Fibroblast of the aortic adventitia (primary cell): ENCODE results near the gene AFF3. TPM values are rescaled to one million over a fixed set of nuclear protein-coding genes. Genes with fewer than 3 reads are reported as not detected.

Source experiments
- DNase-seq: peaks from one replicate; pipeline ENCODE4 v3.0.0-alpha.2; 2010; ENCODE audit warnings: low read depth
- H3K4me3 ChIP-seq: 2 replicates; pipeline ENCODE4 v1.5.1; 2011; ENCODE audit warnings: low read depth, mild to moderate bottlenecking, control low read depth, low read length, moderate library complexity
- CTCF ChIP-seq: IDR thresholded peaks from 2 replicates; pipeline ENCODE4 v1.5.1; 2011; ENCODE audit warnings: mild to moderate bottlenecking, low read length, control low read depth, inconsistent platforms; ENCODE audit not compliant: insufficient read depth
- total RNA-seq: library from RNA; depleted of rRNA; stranded (reverse); fragments of >200 nt; gene quantifications from 2 replicates; pipeline ENCODE4 v1.2.3, GENCODE V29; 2012; ENCODE audit warnings: low replicate concordance

The AFF3 gene
- total RNA-seq, 1 donor, result 4.2 TPM

DNA sequence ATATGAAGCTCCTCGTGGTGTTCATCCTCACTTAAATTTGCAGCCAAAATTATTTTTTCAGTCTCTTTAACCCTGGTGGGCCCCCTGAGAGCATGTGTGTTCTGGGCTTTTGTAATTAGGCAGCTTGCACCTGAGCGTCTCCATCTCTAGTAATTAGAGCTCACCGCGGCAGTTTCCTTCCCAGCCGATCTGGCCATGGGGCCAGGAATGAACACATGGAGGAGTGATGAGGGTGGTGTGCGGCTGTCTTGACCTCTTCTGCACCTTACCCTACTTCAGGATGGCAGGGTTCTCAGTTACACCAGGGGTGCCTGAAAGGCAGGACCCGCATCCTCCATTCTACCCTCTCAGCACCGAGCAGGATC, 98.5 kb downstream of the AFF3 start:
- DNase-seq, result no peak
- TF ChIP-seq CTCF, result no peak
- no peak overlapping the region for H3K4me3 ChIP-seq

DNA sequence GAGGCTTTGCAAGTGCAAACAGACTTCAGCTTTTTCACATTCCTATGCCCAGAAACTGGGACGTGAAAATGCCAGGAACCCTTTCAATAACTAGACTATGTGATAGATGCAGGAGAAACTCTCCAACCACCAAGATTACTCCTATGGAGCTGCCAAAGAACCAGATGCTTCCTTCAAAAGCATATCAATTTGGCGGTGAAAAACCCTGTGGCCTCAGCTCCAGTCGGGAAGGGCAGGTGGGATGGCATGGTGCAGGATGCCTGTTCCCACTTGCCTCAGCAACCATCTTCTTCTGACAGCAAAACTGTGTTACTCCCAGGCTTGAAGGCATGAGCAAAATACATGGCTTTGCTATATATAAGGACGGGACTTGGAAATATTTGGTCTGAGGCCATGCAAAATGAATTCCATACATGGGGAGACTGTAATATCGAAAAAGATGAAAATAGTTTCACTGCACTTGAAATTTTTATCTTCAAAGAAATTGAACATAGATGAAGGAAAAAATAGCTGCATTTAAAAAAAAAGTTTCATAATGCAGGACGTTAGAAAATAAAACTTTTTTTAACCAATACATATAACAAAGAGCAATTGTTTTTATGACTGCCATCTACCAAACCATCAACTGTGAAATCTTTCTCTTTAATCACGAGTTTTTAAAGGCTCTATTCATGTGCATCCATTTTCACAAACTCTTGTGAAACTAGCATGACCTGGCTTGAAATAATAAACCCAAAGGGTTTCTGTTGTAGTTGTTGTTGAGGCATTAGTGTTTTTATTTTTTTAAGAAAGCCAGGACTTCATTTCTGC, 99.1 kb downstream of the AFF3 start:
- TF ChIP-seq CTCF, result no peak
- H3K4me3 ChIP-seq, result no peak overlapping the region
- DNase-seq, result no peak

DNA sequence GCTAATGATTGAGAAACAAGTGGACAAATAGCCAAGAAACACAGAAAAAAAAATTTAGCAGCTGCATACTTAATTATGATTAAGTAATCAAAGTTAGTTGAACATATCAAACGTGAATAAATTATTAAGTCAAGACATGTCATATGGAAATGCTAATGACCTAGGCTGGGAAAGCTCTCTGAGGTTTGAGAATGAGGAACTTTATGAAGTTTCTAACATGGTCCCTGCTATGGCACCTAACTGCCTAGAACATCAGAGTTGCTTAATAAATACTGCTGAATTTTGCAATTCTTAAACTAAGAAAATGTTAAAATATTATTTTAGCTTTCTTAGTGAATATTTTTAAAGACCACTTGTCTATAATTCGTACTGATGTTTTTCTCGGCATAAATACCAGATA, 99.8 kb downstream of the AFF3 start:
- no peak overlapping the region for H3K4me3 ChIP-seq
- no peak for TF ChIP-seq CTCF
- no peak for DNase-seq

DNA sequence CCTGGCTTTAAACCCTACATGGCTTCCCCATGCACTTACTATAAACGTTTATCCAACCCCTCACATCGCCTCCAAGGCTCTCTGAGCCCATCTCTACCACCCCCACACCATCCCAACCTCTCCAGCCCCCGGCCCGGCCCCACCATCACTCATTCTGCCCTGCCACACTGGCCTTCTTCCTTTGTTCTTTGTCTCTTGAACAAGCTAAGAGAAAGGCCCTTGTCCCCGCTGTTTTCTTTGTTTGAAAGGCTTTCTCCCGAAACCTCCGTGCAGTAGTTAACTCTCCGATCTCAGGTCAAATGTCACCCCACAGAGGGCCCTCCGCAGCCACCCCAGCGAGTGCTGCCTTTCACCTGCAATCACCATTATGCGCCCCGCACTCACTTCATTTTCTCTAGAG, 100.4 kb downstream of the AFF3 start:
- TF ChIP-seq CTCF, result no peak
- DNase-seq, result no peak

GRCh38 chr2:100041385-100041784, 101.0 kb downstream of the AFF3 start:
- H3K4me3 ChIP-seq, result no peak overlapping the region
- DNase-seq, result no peak
- no peak for TF ChIP-seq CTCF

More for the DNA sequence above, 100.4 kb downstream of the AFF3 start:
- H3K4me3 ChIP-seq, result no peak overlapping the region

DNA sequence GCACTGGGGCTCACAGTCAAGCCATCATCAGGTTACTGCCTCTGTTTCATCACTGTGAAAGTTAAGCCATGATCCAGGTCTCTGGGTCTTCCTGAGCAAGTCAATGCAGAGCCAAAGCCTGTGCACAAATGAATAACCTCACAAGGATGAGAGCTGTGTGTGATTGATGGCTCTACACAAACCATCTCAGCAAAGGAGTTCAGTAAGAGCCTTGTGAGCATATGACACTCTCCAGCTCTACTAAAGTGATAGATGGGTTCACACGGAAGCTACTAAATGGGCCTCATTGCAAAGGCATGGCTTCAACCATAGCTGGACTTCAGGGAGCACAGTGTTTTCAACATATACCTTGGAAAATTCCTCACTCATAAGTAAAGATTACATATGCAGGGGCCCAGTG, 101.5 kb downstream of the AFF3 start:
- no peak for TF ChIP-seq CTCF
- no peak for DNase-seq
- no peak overlapping the region for H3K4me3 ChIP-seq
